ENCODE data around the gene ACTL6B.
A peak's percentile ranks its signal among the peaks of the same experiment; 100 is the strongest.

Gene ACTL6B

GRCh38 chr7:100627238-100627549 is 29.1 kb downstream of the ACTL6B start:
- no peaks in the 10 kb centered on the region for H3K9me3 ChIP-seq
- peaks cover 66% of the 10 kb centered on the region for H3K27me3 ChIP-seq
- no peak for TF ChIP-seq CTCF (IDR thresholded peaks at IDR 0.05)
- no peak overlapping the region for H3K4me3 ChIP-seq (ENCODE audit: low read depth in 1 of 2, low read length in 1 of 2)
- H3K4me1 ChIP-seq (ENCODE audit: control insufficient read depth in 1 of 2, insufficient read depth in 1 of 2, low read depth in 1 of 2, low read length in 1 of 2): peaks cover 4 to 10% of the 10 kb centered on the region in 2 experiments
- no peak overlapping the region for H3K27ac ChIP-seq
- no peaks in the 10 kb centered on the region for H3K36me3 ChIP-seq

GRCh38 chr7:100626530-100627237 is 29.6 kb downstream of the ACTL6B start:
- Histone ChIP-seq H3K36me3 (no peaks in the 10 kb centered on the region), H3K27ac (no peak overlapping the region)

GRCh38 chr7:100626055-100626454 is 30.2 kb downstream of the ACTL6B start:
- H3K4me1 ChIP-seq (ENCODE audit: control insufficient read depth in 1 of 2, insufficient read depth in 1 of 2, low read depth in 1 of 2, low read length in 1 of 2): peaks cover 4 to 10% of the 10 kb centered on the region in 2 experiments
- no peak overlapping the region for H3K27ac ChIP-seq
- H3K27me3 ChIP-seq: peaks cover 55% of the 10 kb centered on the region
- H3K36me3 ChIP-seq: no peaks in the 10 kb centered on the region
- no peaks in the 10 kb centered on the region for H3K9me3 ChIP-seq
- TF ChIP-seq CTCF (IDR thresholded peaks at IDR 0.05): no peak
- no peak overlapping the region for H3K4me3 ChIP-seq (ENCODE audit: low read depth in 1 of 2, low read length in 1 of 2)

More at GRCh38 chr7:100626530-100627237, 29.6 kb downstream of the ACTL6B start:
- Histone ChIP-seq H3K4me3 (ENCODE audit: low read depth in 1 of 2, low read length in 1 of 2) (peak overlapping the region in 1 of 2 experiments; percentile 42), H3K4me1 (ENCODE audit: control insufficient read depth in 1 of 2, insufficient read depth in 1 of 2, low read depth in 1 of 2, low read length in 1 of 2) (peaks cover 4 to 10% of the 10 kb centered on the region in 2 experiments), H3K27me3 (peaks cover 61% of the 10 kb centered on the region), H3K9me3 (no peaks in the 10 kb centered on the region)
- no peak for TF ChIP-seq CTCF (IDR thresholded peaks at IDR 0.05)

GRCh38 chr7:100623951-100624824 is 32.1 kb downstream of the ACTL6B start:
- no peak overlapping the region for H3K4me3 ChIP-seq (ENCODE audit: low read depth in 1 of 2, low read length in 1 of 2)

GRCh38 chr7:100621554-100621953 is 34.7 kb downstream of the ACTL6B start:
- Histone ChIP-seq H3K9me3 (no peaks in the 10 kb centered on the region), H3K27ac (no peak overlapping the region), H3K4me1 (ENCODE audit: control insufficient read depth in 1 of 2, insufficient read depth in 1 of 2, low read depth in 1 of 2, low read length in 1 of 2) (peaks cover 0 to 5% of the 10 kb centered on the region in 2 experiments), H3K27me3 (peaks cover 27% of the 10 kb centered on the region), H3K36me3 (no peaks in the 10 kb centered on the region), H3K4me3 (ENCODE audit: low read depth in 1 of 2, low read length in 1 of 2) (no peak overlapping the region)
- no peak for TF ChIP-seq CTCF (IDR thresholded peaks at IDR 0.05)

More at GRCh38 chr7:100623951-100624824, 32.1 kb downstream of the ACTL6B start:
- TF ChIP-seq CTCF (IDR thresholded peaks at IDR 0.05): no peak
- H3K27ac ChIP-seq: no peak overlapping the region
- peaks cover 45% of the 10 kb centered on the region for H3K27me3 ChIP-seq
- no peaks in the 10 kb centered on the region for H3K9me3 ChIP-seq
- H3K4me1 ChIP-seq (ENCODE audit: control insufficient read depth in 1 of 2, insufficient read depth in 1 of 2, low read depth in 1 of 2, low read length in 1 of 2): peaks cover 4 to 10% of the 10 kb centered on the region in 2 experiments
- H3K36me3 ChIP-seq: no peaks in the 10 kb centered on the region

All from neutrophil (primary cell).